Right ventricle myocardium inferior (tissue), 1 donor: ENCODE results near the gene TSHB. TPM values are rescaled to one million over a fixed set of nuclear protein-coding genes. Genes with fewer than 3 reads are reported as not detected.

ENCODE experiments used
- ATAC-seq: fragments of 200-7000 bp; cut with Tn5 transposase; one replicate; pipeline ENCODE4 v1.9.1; 2020; ENCODE audit warnings: mild to moderate bottlenecking, moderate library complexity
- DNase-seq: peaks from one replicate; pipeline ENCODE4 v3.0.0; 2021; ENCODE audit errors: missing footprints
- intact Hi-C: fragments of 100-400 bp; cut with DNase I; formaldehyde crosslinking; loops from one replicate; pipeline ENCODE4 v1.11.0; 2022
- total RNA-seq: library from RNA; stranded (reverse); fragmentation: NEBNext Ultra II Directional; extraction: Animal tissue kit (Norgen Biotek cat#: 25700); gene quantifications from one replicate; pipeline ENCODE4 v1.2.1, GENCODE V29; 2021
- donor health status: DM: no; HTN: yes; CAD: no; lungs with severe emphysema.

TSHB gene
- total RNA-seq, 1 donor from 2014 or later: not detected

DNA sequence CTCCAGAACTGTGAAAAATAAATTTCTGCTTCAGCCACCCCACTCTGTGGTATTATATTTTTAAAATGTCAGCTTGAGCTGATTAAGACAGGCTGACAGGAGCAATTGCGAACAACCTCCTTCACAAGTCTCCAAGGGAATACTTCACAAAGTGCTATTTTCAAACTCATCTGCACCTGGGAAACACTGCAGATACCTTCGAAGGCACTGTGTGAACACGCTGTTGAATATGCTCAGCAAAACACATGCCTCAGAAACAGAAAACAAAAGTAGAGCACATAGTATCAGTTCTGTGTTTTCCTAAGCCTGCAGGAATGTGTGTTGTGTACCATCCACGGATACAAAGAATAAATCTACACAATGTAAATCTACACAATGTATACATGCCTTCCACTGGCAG lies 49.1 kb downstream of the TSHB start:
- DNase-seq (no peak), ATAC-seq (no peak)
- intact Hi-C loops: no loop called here

GRCh38 chr1:115082949-115083348 lies 53.3 kb downstream of the TSHB start:
- DNase-seq (no peak), ATAC-seq (no peak)
- intact Hi-C loops: no loop called here

Other genes with a start within 250 kb of the TSHB start
- gene SIKE1, start 249.1 kb upstream of the TSHB start, total RNA-seq: 34.2 TPM
- gene SYCP1, start 175.0 kb upstream of the TSHB start, total RNA-seq: not detected
- gene TSPAN2, start 59.7 kb downstream of the TSHB start, total RNA-seq: 10.3 TPM